ENCODE measurements around the gene RNF208. TPM values are rescaled to one million over a fixed set of nuclear protein-coding genes. Genes with fewer than 3 reads are reported as not detected.
A peak's percentile ranks its signal among the peaks of the same experiment; 100 is the strongest.

Gene RNF208
- total and polyA plus RNA-seq, 10 of the 15 experiments (the other 5 are each of a cell fraction or from before 2014, with no cell fraction given): 0.06 to 10.7 (median 0.77) TPM

DNA sequence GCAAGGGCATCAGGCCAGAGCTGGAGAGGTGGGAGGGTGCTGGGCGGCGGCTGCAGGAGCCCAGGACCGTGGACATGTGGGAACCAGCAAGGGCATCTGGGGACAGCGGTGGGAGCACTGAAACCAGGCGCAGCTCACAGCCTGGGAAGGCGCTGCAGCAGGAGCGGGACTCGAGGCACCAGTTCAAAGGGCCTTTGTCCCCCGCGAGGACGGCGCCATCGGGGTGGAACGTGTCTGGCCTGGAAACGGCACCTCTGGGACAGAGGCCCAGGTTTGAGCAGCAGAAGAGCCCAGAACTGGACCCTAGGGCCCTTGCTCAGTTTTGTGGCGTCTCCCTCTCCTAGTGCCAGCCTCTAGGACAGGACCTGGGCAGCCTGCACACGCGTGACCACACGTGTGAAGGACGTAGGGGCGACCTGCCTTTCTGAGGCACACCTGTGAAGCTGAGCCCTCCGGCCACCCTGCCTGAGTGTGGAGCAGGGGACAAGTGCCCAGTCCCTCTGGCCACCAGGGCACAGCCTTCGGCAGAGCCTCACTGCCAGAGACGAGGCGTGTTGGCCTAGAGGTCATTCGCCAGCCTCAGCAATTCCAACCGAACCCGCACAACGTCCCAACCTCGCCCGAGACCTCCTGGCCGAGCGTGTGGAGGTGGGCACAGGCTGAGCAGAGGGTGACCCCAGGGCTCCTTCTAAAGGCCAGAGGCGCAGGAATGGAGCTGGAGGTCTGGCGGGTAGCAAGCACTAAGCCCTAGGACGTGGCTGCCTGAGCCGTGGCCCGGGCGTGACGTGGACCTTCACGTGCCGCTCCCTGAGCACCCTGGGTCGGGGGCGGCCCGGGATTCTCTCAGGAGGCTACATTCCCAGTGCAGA, 48.0 kb downstream of the RNF208 start:
- H3K4me2 ChIP-seq (ENCODE audit: control insufficient read depth, insufficient read depth): no peak overlapping the region
- no peak overlapping the region for H3K27ac ChIP-seq (ENCODE audit: control insufficient read depth, insufficient read depth)
- no peak for TF ChIP-seq ZZZ3 (IDR thresholded peaks at IDR 0.05; ENCODE audit: control insufficient read depth, insufficient read length, low read depth)
- no peak for TF ChIP-seq SREBF1 (IDR thresholded peaks at IDR 0.05; ENCODE audit: low read length)
- TF ChIP-seq BHLHE40 (IDR thresholded peaks at IDR 0.05; ENCODE audit: borderline replicate concordance in 1 of 2, low read depth in 2 of 2, low read length in 1 of 2): no peak
- TF ChIP-seq POLR2A (IDR thresholded peaks at IDR 0.05; ENCODE audit: low read depth, low read length): peak; percentile 65
- no peak for TF ChIP-seq RCOR1 (conservative IDR thresholded peaks at IDR 0.05; ENCODE audit: low read depth, low read length)
- no peak for TF ChIP-seq ZNF207 (IDR thresholded peaks at IDR 0.05; ENCODE audit: borderline replicate concordance)
- no peak for TF ChIP-seq NFYB (IDR thresholded peaks at IDR 0.05; ENCODE audit: insufficient read depth, low read depth, low read length)
- 65% methylated on average over 45 of the region's 45 CpGs for whole genome bisulfite sequencing (ENCODE audit: insufficient coverage, insufficient replicate concordance, low lambda C conversion rate, missing lambda C conversion rate)
- H3K36me3 ChIP-seq (ENCODE audit: control insufficient read depth in 2 of 2, insufficient read depth in 2 of 2, low read length in 1 of 2): no peaks in the 10 kb centered on the region
- POLR2A ChIA-PET: interaction anchor here (1.0 to 1.2 kb wide), 2 partner anchors 17 to 23 kb away, joined by 3 to 5 read pairs; no protein-coding TSS in a partner anchor
- ATAC-seq (no peak), FAIRE-seq (no peak), DNase-seq (ENCODE audit: low read depth, low spot score) (no peak)
- no peaks in the 10 kb centered on the region for H3K79me2 ChIP-seq (ENCODE audit: control insufficient read depth, insufficient read depth, low read length)
- no peak overlapping the region for H2AFZ ChIP-seq (ENCODE audit: control insufficient read depth, low read depth, low read length)
- no peak overlapping the region for H3K9ac ChIP-seq (ENCODE audit: control insufficient read depth, insufficient read depth, low read length)
- RAD21 ChIA-PET (ENCODE audit: unreplicated experiment): interaction anchor here (0.8 kb wide), 1 partner anchor 14 kb away, joined by 3 read pairs; the partner anchor contains the start of genes ANAPC2 and SSNA1
- in situ Hi-C loops (cut with MboI) (no loop called here), intact Hi-C loops (cut with micrococcal nuclease; ENCODE audit: unreplicated experiment) (no loop called here)
- BruUV-seq (replicated peaks): no TSS peak
- CTCF ChIA-PET: interaction anchor here (1.1 to 2.4 kb wide), 3 partner anchors 44 to 78 kb away, joined by 3 to 13 read pairs (median 4); no protein-coding TSS in a partner anchor
- H3K9me3 ChIP-seq (replicated peaks; ENCODE audit: control insufficient read depth, insufficient read depth, low read length): no peaks in the 10 kb centered on the region
- no peak overlapping the region for H3K4me3 ChIP-seq
- H4K20me1 ChIP-seq (ENCODE audit: control insufficient read depth, insufficient read depth): no peaks in the 10 kb centered on the region
- peaks cover 8% of the 10 kb centered on the region; the same call in 1 of the 2 replicates for H3K4me1 ChIP-seq (ENCODE audit: control insufficient read depth, insufficient read depth, low read length)
- SMC1A ChIA-PET (ENCODE audit: uncharacterized antibody, unreplicated experiment): no interaction called here
- peaks cover 0 to 3% of the 10 kb centered on the region in 2 experiments; a peak in 2 of 4 replicates for H3K27me3 ChIP-seq (replicated peaks in 1 of 2; ENCODE audit: control insufficient read depth in 2 of 2, insufficient read depth in 2 of 2, low read length in 1 of 2)
